K562 (cell line): ENCODE data around the gene GIMAP8. TPM values are rescaled to one million over a fixed set of nuclear protein-coding genes. Genes with fewer than 3 reads are reported as not detected.

Experiments used
- BHLHE40 ChIP-seq: IDR thresholded peaks from 2 replicates; pipeline ENCODE4 v1.6.1; 2011; ENCODE audit warnings: low read length, improper control_type of control experiment
- DMBX1 ChIP-seq: fragments of 250-450 bp; sonication (Bioruptor Pico); IDR thresholded peaks from 2 replicates; pipeline ENCODE4 v1.8.0; 2022; ENCODE audit warnings: inconsistent platforms, mild to moderate bottlenecking, moderate library complexity, borderline replicate concordance
- EGR1 ChIP-seq: fragments of 450-650 bp; conservative IDR thresholded peaks from 2 replicates; pipeline ENCODE4 v1.6.1; 2017; ENCODE audit warnings: mild to moderate bottlenecking
- ETV1 ChIP-seq: fragments of 450-650 bp; conservative IDR thresholded peaks from 2 replicates; pipeline ENCODE4 v1.6.1; 2016; ENCODE audit warnings: missing genetic modification characterization, control low read depth, low read depth, missing compliant biosample characterization
- GABPB1 ChIP-seq: sonication (generic); formaldehyde crosslinking; IDR thresholded peaks from 2 replicates; pipeline ENCODE4 v1.8.0; 2022; ENCODE audit warnings: mild to moderate bottlenecking, missing genetic modification reagents
- GATAD2B ChIP-seq: fragments of 450-650 bp; IDR thresholded peaks from 2 replicates; pipeline ENCODE4 v1.6.1; 2017; ENCODE audit warnings: mild to moderate bottlenecking, borderline replicate concordance
- HIVEP1 ChIP-seq: fragments of 250-450 bp; sonication (Bioruptor Pico); IDR thresholded peaks from 2 replicates; pipeline ENCODE4 v1.4.0; 2020; ENCODE audit warnings: mild to moderate bottlenecking
- KLF10 ChIP-seq: fragments of 250-450 bp; sonication (Bioruptor Pico); IDR thresholded peaks from 2 replicates; pipeline ENCODE4 v1.6.1; 2021; ENCODE audit warnings: matching md5 sums
- LEF1 ChIP-seq: fragments of 450-650 bp; IDR thresholded peaks from 2 replicates; pipeline ENCODE4 v1.6.1; 2016; ENCODE audit warnings: mild to moderate bottlenecking
- NCOA2 ChIP-seq, 2 experiments: fragments of 450-650 bp; IDR thresholded peaks; 2 replicates each; pipeline ENCODE4 v1.6.1; 2018; ENCODE audit warnings: mild to moderate bottlenecking in 2 of 2, moderate library complexity in 1 of 2; ENCODE audit not compliant: partially characterized antibody in 2 of 2
- NFIX ChIP-seq: fragments of 250-450 bp; sonication (Bioruptor Pico); IDR thresholded peaks from 2 replicates; pipeline ENCODE4 v1.4.0; 2020; ENCODE audit warnings: low read depth, mild to moderate bottlenecking, moderate library complexity
- NR2C2 ChIP-seq, 2 experiments: fragments of 200-800 bp in 1 of 2; sonication (Bioruptor generic) in 1 of 2; sonication (generic) in 1 of 2; formaldehyde crosslinking in 1 of 2; IDR thresholded peaks; 2 replicates each; pipeline versions ENCODE4 v1.6.1 to v1.8.0; 2016 to 2022; ENCODE audit warnings: mild to moderate bottlenecking in 1 of 2, missing compliant biosample characterization in 1 of 2, missing genetic modification characterization in 1 of 2, missing genetic modification reagents in 1 of 2
- SREBF2 ChIP-seq: sonication (generic); formaldehyde crosslinking; IDR thresholded peaks from 2 replicates; pipeline ENCODE4 v1.4.0; 2020; ENCODE audit warnings: mild to moderate bottlenecking, missing genetic modification reagents
- USF1 ChIP-seq: sonication (generic); formaldehyde crosslinking; IDR thresholded peaks from 2 replicates; pipeline ENCODE4 v1.9.0; 2022; ENCODE audit warnings: mild to moderate bottlenecking, missing genetic modification reagents
- XRCC5 ChIP-seq: fragments of 200-400 bp; formaldehyde crosslinking; IDR thresholded peaks from 2 replicates; pipeline ENCODE4 v1.6.1; 2017; ENCODE audit warnings: low read depth, mild to moderate bottlenecking, low read length
- ZBTB17 ChIP-seq: fragments of 450-650 bp; formaldehyde crosslinking; IDR thresholded peaks from 2 replicates; pipeline ENCODE4 v1.4.0; 2020; ENCODE audit warnings: mild to moderate bottlenecking
- ZFP30 ChIP-seq: fragments of 250-450 bp; sonication (Bioruptor Pico); IDR thresholded peaks from 2 replicates; pipeline ENCODE4 v1.8.0; 2022; ENCODE audit warnings: moderate library complexity, mild to moderate bottlenecking, inconsistent platforms, borderline replicate concordance
- ZNF174 ChIP-seq: fragments of 250-450 bp; sonication (Bioruptor Pico); IDR thresholded peaks from 2 replicates; pipeline ENCODE4 v1.4.0; 2020; ENCODE audit warnings: mild to moderate bottlenecking
- ZNF24 ChIP-seq: fragments of 450-650 bp; IDR thresholded peaks from 2 replicates; pipeline ENCODE4 v1.6.1; 2016
- ZNF280A ChIP-seq: fragments of 450-650 bp; IDR thresholded peaks from 2 replicates; pipeline ENCODE4 v1.6.1; 2018; ENCODE audit warnings: mild to moderate bottlenecking, low read depth; ENCODE audit not compliant: partially characterized antibody
- ZNF507 ChIP-seq: conservative IDR thresholded peaks from 2 replicates; pipeline ENCODE4 v1.6.1; 2017; ENCODE audit warnings: missing genetic modification characterization, missing compliant biosample characterization
- ZNF583 ChIP-seq: fragments of 250-450 bp; sonication (Bioruptor Pico); IDR thresholded peaks from 2 replicates; pipeline ENCODE4 v1.4.0; 2020
- polyA plus RNA-seq, 8 experiments: library from polyadenylated mRNA; depleted of rRNA in 4 of 8; stranded (reverse) in 5 of 8; unstranded in 3 of 8; fragments of >200 nt; fragmentation: Nextera tagmentation in 2 of 8; fragmentation: Illumina TruSeq in 1 of 8; extraction: Ambion mirVana in 2 of 8; extraction: Trizol in 1 of 8; gene quantifications; 2 replicates each; pipeline versions ENCODE4 v1.2.1 to v1.2.3, GENCODE V29; 2011 to 2014; ENCODE audit warnings: inconsistent platforms in 1 of 8, missing spikeins in 1 of 8
- total RNA-seq, 7 experiments: library from RNA; depleted of rRNA in 6 of 7; stranded (reverse); fragments of >200 nt in 6 of 7; fragmentation: Illumina TruSeq in 2 of 7; extraction: Trizol in 2 of 7; gene quantifications; 2 replicates each; pipeline versions ENCODE4 v1.2.1 to v1.2.3, GENCODE V29; 2011 to 2021; ENCODE audit warnings: low replicate concordance in 1 of 7
- TF ChIP-seq, protein P1 (sequence below): fragments of 450-650 bp; IDR thresholded peaks from 2 replicates; pipeline ENCODE4 v1.7.0; 2016; ENCODE audit warnings: borderline replicate concordance
- TF ChIP-seq, protein P2 (sequence below): sonication (generic); formaldehyde crosslinking; IDR thresholded peaks from 2 replicates; pipeline ENCODE4 v1.8.1; 2022; ENCODE audit warnings: missing genetic modification reagents

The GIMAP8 gene
- total and polyA plus RNA-seq, 9 of the 15 experiments (the other 6 are each of a cell fraction or from before 2014, with no cell fraction given): not detected

DNA sequence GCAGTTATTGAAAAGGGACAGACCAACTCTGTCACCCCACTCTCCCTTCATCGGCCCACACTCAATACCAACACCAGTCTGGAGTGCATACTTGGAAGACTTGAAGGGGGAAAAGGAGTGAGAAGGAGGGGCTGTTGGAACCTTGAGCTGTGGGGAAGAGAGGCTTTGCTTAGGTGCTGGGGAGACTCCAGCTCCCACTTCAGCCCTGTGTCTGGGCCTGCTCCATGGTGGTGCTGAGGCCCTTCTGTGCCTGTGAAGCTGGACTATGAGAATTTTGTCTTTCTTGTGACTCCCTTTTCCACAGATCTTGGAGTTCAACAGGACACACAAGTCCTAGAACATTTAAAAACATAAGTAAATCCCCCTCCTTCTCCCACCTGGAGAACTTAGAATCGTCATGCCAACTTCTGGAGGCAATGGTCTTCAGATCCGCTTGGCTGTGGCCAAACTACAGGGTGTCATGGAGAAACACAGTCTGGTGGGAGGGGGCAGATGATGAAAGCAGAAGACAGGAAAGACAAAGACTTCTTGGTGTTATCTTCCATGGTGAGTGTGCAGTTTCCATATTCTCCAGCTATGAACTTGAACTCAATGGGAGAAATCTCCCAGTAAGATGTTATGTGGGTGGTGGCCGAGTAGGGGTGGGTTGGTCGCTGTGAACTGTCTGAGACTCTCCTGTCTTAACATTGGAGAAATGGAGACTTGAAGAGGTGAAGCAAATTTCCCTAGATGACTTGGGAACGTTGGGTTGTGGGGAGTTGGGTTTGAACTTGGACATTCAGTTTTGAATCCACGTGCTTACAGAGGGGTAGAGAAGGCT lies 18.4 kb upstream of the GIMAP8 start (continued):
- TF ChIP-seq HIVEP1 (CRISPR knock-in tag) (no peak), GABPB1 (no peak), USF1 (CRISPR knock-in tag) (no peak), LEF1 (peak; percentile 40; the same call in 1 of the 2 replicates), ETV1 (peak; percentile 71), ZNF507 (no peak), DMBX1 (CRISPR knock-in tag) (peak; percentile 76; the same call in 1 of the 2 replicates), GATAD2B (no peak), ZNF583 (CRISPR knock-in tag) (peak; percentile 64; the same call in 1 of the 2 replicates), ZNF174 (CRISPR knock-in tag) (no peak), ZBTB17 (CRISPR knock-in tag) (peak; percentile 51; the same call in 1 of the 2 replicates), SREBF2 (no peak), NR2C2 (CRISPR knock-in tag; IDR thresholded peaks at IDR 0.05) (no peak), NR2C2 (tag; IDR thresholded peaks at IDR 0.05) (no peak; the same call in 1 of the 2 replicates), KLF10 (CRISPR knock-in tag) (no peak; the same call in 1 of the 2 replicates), EGR1 (no peak; the same call in 1 of the 2 replicates), ZNF24 (no peak), ZNF280A (no peak), ZFP30 (no peak), NFIX (no peak), XRCC5 (no peak), NCOA2 (IDR thresholded peaks at IDR 0.05; ENCODE audit: partially characterized antibody in 2 of 2) (no peak), BHLHE40 (no peak)
- TF ChIP-seq, protein P1, sequence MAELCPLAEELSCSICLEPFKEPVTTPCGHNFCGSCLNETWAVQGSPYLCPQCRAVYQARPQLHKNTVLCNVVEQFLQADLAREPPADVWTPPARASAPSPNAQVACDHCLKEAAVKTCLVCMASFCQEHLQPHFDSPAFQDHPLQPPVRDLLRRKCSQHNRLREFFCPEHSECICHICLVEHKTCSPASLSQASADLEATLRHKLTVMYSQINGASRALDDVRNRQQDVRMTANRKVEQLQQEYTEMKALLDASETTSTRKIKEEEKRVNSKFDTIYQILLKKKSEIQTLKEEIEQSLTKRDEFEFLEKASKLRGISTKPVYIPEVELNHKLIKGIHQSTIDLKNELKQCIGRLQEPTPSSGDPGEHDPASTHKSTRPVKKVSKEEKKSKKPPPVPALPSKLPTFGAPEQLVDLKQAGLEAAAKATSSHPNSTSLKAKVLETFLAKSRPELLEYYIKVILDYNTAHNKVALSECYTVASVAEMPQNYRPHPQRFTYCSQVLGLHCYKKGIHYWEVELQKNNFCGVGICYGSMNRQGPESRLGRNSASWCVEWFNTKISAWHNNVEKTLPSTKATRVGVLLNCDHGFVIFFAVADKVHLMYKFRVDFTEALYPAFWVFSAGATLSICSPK: no peak
- TF ChIP-seq, protein P2, sequence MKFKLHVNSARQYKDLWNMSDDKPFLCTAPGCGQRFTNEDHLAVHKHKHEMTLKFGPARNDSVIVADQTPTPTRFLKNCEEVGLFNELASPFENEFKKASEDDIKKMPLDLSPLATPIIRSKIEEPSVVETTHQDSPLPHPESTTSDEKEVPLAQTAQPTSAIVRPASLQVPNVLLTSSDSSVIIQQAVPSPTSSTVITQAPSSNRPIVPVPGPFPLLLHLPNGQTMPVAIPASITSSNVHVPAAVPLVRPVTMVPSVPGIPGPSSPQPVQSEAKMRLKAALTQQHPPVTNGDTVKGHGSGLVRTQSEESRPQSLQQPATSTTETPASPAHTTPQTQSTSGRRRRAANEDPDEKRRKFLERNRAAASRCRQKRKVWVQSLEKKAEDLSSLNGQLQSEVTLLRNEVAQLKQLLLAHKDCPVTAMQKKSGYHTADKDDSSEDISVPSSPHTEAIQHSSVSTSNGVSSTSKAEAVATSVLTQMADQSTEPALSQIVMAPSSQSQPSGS (CRISPR knock-in tag): no peak
